Endodermal cell (in vitro differentiated cells): ENCODE measurements around the gene CCDC3. TPM values are rescaled to one million over a fixed set of nuclear protein-coding genes. Genes with fewer than 3 reads are reported as not detected.

Experiments
- DNase-seq: peaks from one replicate; pipeline ENCODE4 v3.0.0-alpha.2; 2017
- H3K27ac ChIP-seq: 2 replicates; pipeline ENCODE4 v1.5.1; 2013; ENCODE audit warnings: mild to moderate bottlenecking, low read depth, low read length, moderate library complexity
- H3K27me3 ChIP-seq: 2 replicates; pipeline ENCODE4 v1.6.1; 2013; ENCODE audit warnings: mild to moderate bottlenecking, low read length, moderate library complexity; ENCODE audit not compliant: insufficient read depth, control insufficient read depth, poor library complexity, severe bottlenecking
- H3K36me3 ChIP-seq: 2 replicates; pipeline ENCODE4 v1.7.0; 2013; ENCODE audit warnings: mild to moderate bottlenecking, low read length, moderate library complexity; ENCODE audit not compliant: control insufficient read depth, insufficient read depth
- H3K4me1 ChIP-seq: one replicate; pipeline ENCODE4 v1.7.0; 2013; ENCODE audit warnings: low read length; ENCODE audit not compliant: control insufficient read depth, insufficient read depth
- H3K4me3 ChIP-seq: 2 replicates; pipeline ENCODE4 v1.5.1; 2013; ENCODE audit warnings: mild to moderate bottlenecking, low read length, moderate library complexity
- H3K9ac ChIP-seq: 2 replicates; pipeline ENCODE4 v1.6.1; 2013; ENCODE audit warnings: mild to moderate bottlenecking, low read length, moderate library complexity; ENCODE audit not compliant: poor library complexity, severe bottlenecking; ENCODE audit errors: extremely low read depth
- H3K9me3 ChIP-seq: 2 replicates; pipeline ENCODE4 v1.6.1; 2013; ENCODE audit warnings: mild to moderate bottlenecking, low read length, moderate library complexity; ENCODE audit not compliant: control insufficient read depth
- H3K27ac Mint-ChIP-seq: 2 replicates; pipeline ENCODE4 v1.8.0; 2020; ENCODE audit warnings: mixed read lengths
- H3K27me3 Mint-ChIP-seq: 2 replicates; pipeline ENCODE4 v1.8.0; 2021; ENCODE audit warnings: mild to moderate bottlenecking, mixed read lengths; ENCODE audit not compliant: insufficient read depth
- H3K36me3 Mint-ChIP-seq: 2 replicates; pipeline ENCODE4 v1.8.0; 2020; ENCODE audit warnings: low read depth, mixed read lengths
- H3K4me1 Mint-ChIP-seq: 2 replicates; pipeline ENCODE4 v1.8.0; 2020; ENCODE audit warnings: mixed read lengths
- H3K4me3 Mint-ChIP-seq: 2 replicates; pipeline ENCODE4 v1.8.0; 2020; ENCODE audit warnings: mild to moderate bottlenecking, moderate library complexity, mixed read lengths
- H3K9me3 Mint-ChIP-seq: 2 replicates; pipeline ENCODE4 v1.8.0; 2020; ENCODE audit warnings: mild to moderate bottlenecking, mixed read lengths
- CTCF ChIP-seq: fragments of 200-600 bp; sonication (generic); conservative IDR thresholded peaks from 2 replicates; pipeline ENCODE4 v1.5.0; 2021; ENCODE audit warnings: antibody characterized with exemption, mild to moderate bottlenecking
- WGBS, 2 experiments: methylation state at CpG; one replicate each; pipeline versions ENCODE4 v1.1.5 to v1.1.7; 2013; ENCODE audit warnings: missing lambda C conversion rate in 2 of 2, mixed read lengths in 1 of 2; ENCODE audit not compliant: insufficient coverage in 1 of 2, insufficient read length in 1 of 2; 5-methylcytosine and 5-hydroxymethylcytosine counted together
- total RNA-seq, 2 donors: library from RNA; stranded (reverse); fragmentation: NEBNext Ultra II Directional in 1 of 2; extraction: Animal tissue kit (Norgen Biotek cat#: 25700) in 1 of 2; gene quantifications; 2 replicates in 1 of 2; 3 replicates in 1 of 2; pipeline ENCODE4 v1.2.1, GENCODE V29; 2021

Gene CCDC3
- total RNA-seq, 2 donors from 2014 or later = 4.6 to 12.3 TPM

- no peak overlapping the region for H3K27ac Mint-ChIP-seq
- no peak for DNase-seq
- peaks cover 3% of the 10 kb centered on the region for H3K4me1 ChIP-seq
- H3K9me3 ChIP-seq = peaks cover 17% of the 10 kb centered on the region
- H3K36me3 Mint-ChIP-seq = peaks cover 9% of the 10 kb centered on the region
- peaks cover 8% of the 10 kb centered on the region for H3K9me3 Mint-ChIP-seq
- H3K4me3 Mint-ChIP-seq = no peak overlapping the region
- peaks cover 6% of the 10 kb centered on the region for H3K27me3 Mint-ChIP-seq
- TF ChIP-seq CTCF = no peak
- H3K9ac ChIP-seq = no peak overlapping the region
- no peak overlapping the region for H3K27ac ChIP-seq
- H3K36me3 ChIP-seq = no peaks in the 10 kb centered on the region
- H3K27me3 ChIP-seq = no peaks in the 10 kb centered on the region
- 92 to 94% methylated on average over 4 of the region's 4 CpGs for WGBS, 2 experiments
- peaks cover 14% of the 10 kb centered on the region for H3K4me1 Mint-ChIP-seq
- H3K4me3 ChIP-seq = no peak overlapping the region
Observed at GRCh38 chr10:12981570-12981969, 19.9 kb downstream of the CCDC3 start.

- no peak for TF ChIP-seq CTCF
- H3K27me3 ChIP-seq = no peaks in the 10 kb centered on the region
- H3K9me3 ChIP-seq = peaks cover 15% of the 10 kb centered on the region
- H3K4me3 ChIP-seq = no peak overlapping the region
- H3K4me1 Mint-ChIP-seq = peaks cover 14% of the 10 kb centered on the region
- peaks cover 8% of the 10 kb centered on the region for H3K9me3 Mint-ChIP-seq
- no peak overlapping the region for H3K4me3 Mint-ChIP-seq
- DNase-seq = no peak
- no peak overlapping the region for H3K27ac ChIP-seq
- no peak overlapping the region for H3K9ac ChIP-seq
- H3K4me1 ChIP-seq = peaks cover 3% of the 10 kb centered on the region
- H3K27me3 Mint-ChIP-seq = peaks cover 6% of the 10 kb centered on the region
- no peak overlapping the region for H3K27ac Mint-ChIP-seq
- no peaks in the 10 kb centered on the region for H3K36me3 ChIP-seq
- 87 to 96% methylated on average over 3 to 6 of the region's 6 CpGs for WGBS, 2 experiments
- peaks cover 9% of the 10 kb centered on the region for H3K36me3 Mint-ChIP-seq
Observed at GRCh38 chr10:12980713-12981306, 20.7 kb downstream of the CCDC3 start.

- H3K4me3 ChIP-seq = no peak overlapping the region
- no peak overlapping the region for H3K27ac Mint-ChIP-seq
Observed at GRCh38 chr10:12980102-12980661, 21.3 kb downstream of the CCDC3 start.

More at GRCh38 chr10:12980102-12980661, 21.3 kb downstream of the CCDC3 start:
- H3K36me3 Mint-ChIP-seq = peaks cover 6% of the 10 kb centered on the region
- Histone ChIP-seq H3K36me3 (no peaks in the 10 kb centered on the region), H3K9me3 (peaks cover 8% of the 10 kb centered on the region), H3K27ac (no peak overlapping the region), H3K27me3 (no peaks in the 10 kb centered on the region), H3K9ac (no peak overlapping the region), H3K4me1 (peaks cover 3% of the 10 kb centered on the region)
- no peak for TF ChIP-seq CTCF
- 75 to 78% methylated on average over 2 to 7 of the region's 7 CpGs for whole genome bisulfite sequencing, 2 experiments
- H3K9me3 Mint-ChIP-seq = peaks cover 8% of the 10 kb centered on the region
- no peak overlapping the region for H3K4me3 Mint-ChIP-seq
- no peak for DNase-seq
- H3K27me3 Mint-ChIP-seq = peaks cover 6% of the 10 kb centered on the region
- H3K4me1 Mint-ChIP-seq = peaks cover 14% of the 10 kb centered on the region
